Dedifferentiated amniotic fluid mesenchymal stem cell (primary cell): ENCODE data around the gene PHF21B.

Experiments
- DNase-seq: peaks from one replicate; pipeline ENCODE4 v3.0.0-alpha.2; 2016; ENCODE audit errors: extremely low spot score

The PHF21B gene

GRCh38 chr22:44990810-44991209 is 19.0 kb downstream of the PHF21B start:
- DNase-seq: no peak

- no peak for DNase-seq
These were observed 19.5 kb downstream of the PHF21B start for GRCh38 chr22:44990328-44990727.

- no peak for DNase-seq
These were observed 21.1 kb downstream of the PHF21B start for GRCh38 chr22:44988671-44989070.

GRCh38 chr22:44986926-44987325 is 22.9 kb downstream of the PHF21B start:
- no peak for DNase-seq

GRCh38 chr22:44985906-44986527 is 23.8 kb downstream of the PHF21B start:
- no peak for DNase-seq

GRCh38 chr22:44983878-44984482 is 25.8 kb downstream of the PHF21B start:
- DNase-seq: no peak

- DNase-seq: no peak
These were observed 27.4 kb downstream of the PHF21B start for GRCh38 chr22:44982445-44982844.

- no peak for DNase-seq
These were observed 27.9 kb downstream of the PHF21B start for GRCh38 chr22:44981857-44982256.

GRCh38 chr22:44979154-44979553 is 30.7 kb downstream of the PHF21B start:
- DNase-seq: no peak

GRCh38 chr22:44975427-44976262 is 34.2 kb downstream of the PHF21B start:
- peak; percentile 65 for DNase-seq

GRCh38 chr22:44974454-44974853 is 35.4 kb downstream of the PHF21B start:
- no peak for DNase-seq

- no peak for DNase-seq
These were observed 36.0 kb downstream of the PHF21B start for GRCh38 chr22:44973829-44974228.

GRCh38 chr22:44972363-44973083 is 37.3 kb downstream of the PHF21B start:
- DNase-seq: no peak

- DNase-seq: no peak
These were observed 38.0 kb downstream of the PHF21B start for GRCh38 chr22:44971651-44972362.

- no peak for DNase-seq
These were observed 39.5 kb downstream of the PHF21B start for GRCh38 chr22:44970291-44970690.

- DNase-seq: no peak
These were observed 40.0 kb downstream of the PHF21B start for GRCh38 chr22:44969817-44970216.

GRCh38 chr22:44968736-44969135 is 41.1 kb downstream of the PHF21B start:
- DNase-seq: no peak

- no peak for DNase-seq
These were observed 44.6 kb downstream of the PHF21B start for GRCh38 chr22:44965171-44965570.

- no peak for DNase-seq
These were observed 45.1 kb downstream of the PHF21B start for GRCh38 chr22:44964722-44965078.

GRCh38 chr22:44963832-44964721 is 45.7 kb downstream of the PHF21B start:
- DNase-seq: no peak
